Thoracic aorta (tissue), 2 donors: ENCODE results near the gene CBX1. TPM values are rescaled to one million over a fixed set of nuclear protein-coding genes. Genes with fewer than 3 reads are reported as not detected.
"Not testable (repeated sequence)": the region's sequence is repeated elsewhere in the genome, so short reads cannot be mapped to it uniquely, and the experiment has no call there.

ENCODE experiments used
- ATAC-seq: fragments of 150-250 bp; one replicate; pipeline ENCODE4 v1.8.0; 2017; ENCODE audit warnings: low read depth; ENCODE audit not compliant: insufficient number of reproducible peaks, low FRiP score
- DNase-seq: peaks from one replicate; pipeline ENCODE4 v3.0.0-alpha.2; 2020; ENCODE audit warnings: low spot score
- H3K27ac ChIP-seq, 2 donors: fragments of 200-600 bp; sonication (generic); 1 replicate in 1 of 2; 2 replicates in 1 of 2; pipeline ENCODE4 v1.5.1; 2016; ENCODE audit warnings: mild to moderate bottlenecking in 2 of 2, moderate library complexity in 2 of 2
- H3K27me3 ChIP-seq: fragments of 200-600 bp; sonication (generic); replicated peaks from 2 replicates; pipeline ENCODE4 v1.6.0; 2016; ENCODE audit warnings: mild to moderate bottlenecking; ENCODE audit not compliant: insufficient read depth
- H3K36me3 ChIP-seq: fragments of 200-600 bp; sonication (generic); one replicate; pipeline ENCODE4 v1.5.1; 2016
- H3K4me1 ChIP-seq, 2 donors: fragments of 200-600 bp; sonication (generic); 1 replicate in 1 of 2; 2 replicates in 1 of 2; pipeline versions ENCODE4 v1.5.1 to v1.6.0; 2016; ENCODE audit warnings: low read depth in 2 of 2, mild to moderate bottlenecking in 1 of 2; ENCODE audit not compliant: control insufficient read depth in 1 of 2
- H3K4me3 ChIP-seq: fragments of 200-600 bp; sonication (generic); 2 replicates; pipeline ENCODE4 v1.5.1; 2016; ENCODE audit warnings: mild to moderate bottlenecking
- H3K9me3 ChIP-seq: fragments of 200-600 bp; sonication (generic); 2 replicates; pipeline ENCODE4 v1.5.1; 2016
- CTCF ChIP-seq: fragments of 200-600 bp; sonication (generic); IDR thresholded peaks from one replicate; pipeline ENCODE4 v1.5.1; 2019; ENCODE audit warnings: antibody characterized with exemption
- total RNA-seq, 2 donors: library from RNA; depleted of rRNA; stranded (reverse); fragments of >200 nt; gene quantifications; one replicate each; pipeline versions ENCODE4 v1.1.0 to v1.2.3, GENCODE V29; 2016

Gene CBX1
- total RNA-seq, 2 donors from 2014 or later, result 35.7 to 36.1 TPM

GRCh38 chr17:48071654-48072053, 29.6 kb downstream of the CBX1 start:
- no peak for TF ChIP-seq CTCF
- Histone ChIP-seq H3K27me3 (no peaks in the 10 kb centered on the region), H3K27ac (no peak overlapping the region), H3K4me3 (no peak overlapping the region), H3K36me3 (peaks cover 53% of the 10 kb centered on the region), H3K9me3 (no peaks in the 10 kb centered on the region), H3K4me1 (peaks cover 5 to 6% of the 10 kb centered on the region in 2 donors)
- DNase-seq (no peak), ATAC-seq (no peak)

DNA sequence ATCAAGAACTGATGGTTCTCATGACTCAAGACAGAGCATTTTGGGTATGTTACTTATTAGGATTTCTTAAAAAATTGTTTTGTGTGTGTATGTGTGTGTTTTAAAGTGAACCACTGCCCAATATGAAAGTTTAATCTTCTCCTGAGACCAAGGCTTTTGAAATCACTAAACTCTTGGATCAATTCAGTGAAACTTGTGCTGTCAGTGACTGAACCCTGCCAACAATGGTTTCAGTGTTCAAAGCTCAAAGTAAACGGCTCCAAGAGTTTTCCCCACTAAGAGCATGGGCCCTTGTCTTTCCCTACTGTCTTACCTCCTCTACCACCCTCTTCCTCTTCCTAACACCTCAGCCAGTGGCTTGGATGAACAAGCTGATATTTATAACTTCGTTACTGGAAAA, 31.1 kb downstream of the CBX1 start:
- DNase-seq (no peak), ATAC-seq (no peak)
- Histone ChIP-seq H3K36me3 (peaks cover 49% of the 10 kb centered on the region), H3K9me3 (no peaks in the 10 kb centered on the region), H3K4me3 (no peak overlapping the region), H3K27me3 (no peaks in the 10 kb centered on the region), H3K27ac (no peak overlapping the region), H3K4me1 (peaks cover 12 to 17% of the 10 kb centered on the region in 2 donors)
- TF ChIP-seq CTCF, result no peak

- Histone ChIP-seq H3K27me3 (no peaks in the 10 kb centered on the region), H3K4me3 (no peak overlapping the region), H3K9me3 (no peaks in the 10 kb centered on the region), H3K36me3 (peaks cover 46% of the 10 kb centered on the region), H3K27ac (no peak overlapping the region), H3K4me1 (peaks cover 16 to 25% of the 10 kb centered on the region in 2 donors)
- no peak for DNase-seq
- no peak for TF ChIP-seq CTCF
- no peak for ATAC-seq
Observed at GRCh38 chr17:48068491-48068961, 32.8 kb downstream of the CBX1 start.

DNA sequence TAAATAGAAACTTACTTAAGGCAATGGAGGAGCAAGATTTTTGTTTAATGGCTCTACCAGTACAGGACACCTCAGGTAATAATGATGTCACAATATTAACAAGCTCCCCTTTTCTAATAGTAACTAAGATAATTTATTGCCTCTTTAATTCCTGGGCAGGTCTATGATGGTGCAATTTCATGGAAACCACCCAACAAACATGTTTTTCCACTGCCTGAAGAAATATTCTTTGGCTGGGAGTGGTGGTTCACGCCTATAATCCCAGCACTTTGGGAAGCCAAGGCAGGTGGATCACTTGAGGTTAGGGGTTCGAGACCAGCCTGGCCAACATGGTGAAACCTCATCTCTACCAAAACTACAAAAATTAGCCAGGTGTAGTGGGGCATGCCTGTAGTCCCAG, 33.5 kb downstream of the CBX1 start:
- H3K4me3 ChIP-seq, ATAC-seq, H3K9me3 ChIP-seq, DNase-seq, H3K27ac ChIP-seq, H3K27me3 ChIP-seq: not testable (repeated sequence)
- H3K36me3 ChIP-seq, result peaks cover 44% of the 10 kb centered on the region
- peaks cover 19 to 26% of the 10 kb centered on the region in 2 donors for H3K4me1 ChIP-seq

GRCh38 chr17:48067245-48067644, 34.0 kb downstream of the CBX1 start:
- Histone ChIP-seq H3K36me3 (peaks cover 44% of the 10 kb centered on the region), H3K27me3 (no peaks in the 10 kb centered on the region), H3K9me3 (no peaks in the 10 kb centered on the region), H3K27ac (no peak overlapping the region), H3K4me1 (peaks cover 19 to 26% of the 10 kb centered on the region in 2 donors), H3K4me3 (no peak overlapping the region)
- no peak for ATAC-seq
- no peak for TF ChIP-seq CTCF
- no peak for DNase-seq

DNA sequence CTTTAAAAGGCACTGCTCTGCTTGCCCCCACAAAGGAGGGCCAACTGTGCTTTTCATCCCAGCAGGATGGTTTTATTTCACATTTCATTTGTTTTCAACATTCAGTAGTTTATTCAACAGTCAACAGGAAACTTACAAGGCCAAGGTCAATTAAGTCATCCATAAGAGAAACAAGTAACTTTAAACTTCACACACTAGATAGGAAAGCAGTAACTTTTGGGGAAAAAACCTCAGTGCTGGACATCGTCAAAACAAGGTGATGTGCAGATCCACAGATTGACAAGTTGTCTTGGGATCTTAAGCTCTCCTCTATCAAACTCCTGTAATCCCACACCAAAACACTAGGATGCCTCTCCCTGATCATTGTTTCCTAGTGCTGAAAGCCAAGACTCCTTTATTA, 34.6 kb downstream of the CBX1 start:
- no peaks in the 10 kb centered on the region for H3K27me3 ChIP-seq
- no peak for ATAC-seq
- H3K9me3 ChIP-seq, result no peaks in the 10 kb centered on the region
- no peak overlapping the region for H3K4me3 ChIP-seq
- H3K27ac ChIP-seq, result no peak overlapping the region
- DNase-seq, result no peak
- H3K36me3 ChIP-seq, result peaks cover 48% of the 10 kb centered on the region
- peaks cover 19 to 26% of the 10 kb centered on the region in 2 donors for H3K4me1 ChIP-seq
- no peak for TF ChIP-seq CTCF
